HEK293 (cell line): ENCODE measurements around the gene ZEB2.

Source experiments
- CTCF ChIP-seq: fragments of 450-650 bp; formaldehyde crosslinking; IDR thresholded peaks from 2 replicates; pipeline ENCODE4 v1.5.1; 2016; ENCODE audit warnings: missing biosample characterization, missing genetic modification characterization
- HOXA7 ChIP-seq: sonication (generic); formaldehyde crosslinking; IDR thresholded peaks from 2 replicates; pipeline ENCODE4 v1.8.1; 2022; ENCODE audit warnings: missing genetic modification reagents, borderline replicate concordance
- PBX3 ChIP-seq: sonication (generic); formaldehyde crosslinking; IDR thresholded peaks from 2 replicates; pipeline ENCODE4 v1.8.1; 2022; ENCODE audit warnings: mild to moderate bottlenecking, moderate library complexity, missing genetic modification reagents
- SCRT1 ChIP-seq: fragments of 450-650 bp; formaldehyde crosslinking; IDR thresholded peaks from 2 replicates; pipeline ENCODE4 v1.5.1; 2016; ENCODE audit warnings: missing biosample characterization, missing genetic modification characterization, borderline replicate concordance
- ZBTB8A ChIP-seq: fragments of 450-650 bp; formaldehyde crosslinking; IDR thresholded peaks from 2 replicates; pipeline ENCODE4 v1.5.1; 2016; ENCODE audit warnings: missing biosample characterization, missing genetic modification characterization
- ZNF10 ChIP-seq: fragments of 450-650 bp; formaldehyde crosslinking; IDR thresholded peaks from 2 replicates; pipeline ENCODE4 v1.5.1; 2017; ENCODE audit warnings: missing biosample characterization, missing genetic modification characterization
- ZNF174 ChIP-seq: fragments of 450-650 bp; formaldehyde crosslinking; IDR thresholded peaks from 2 replicates; pipeline ENCODE4 v1.5.0; 2017; ENCODE audit warnings: missing biosample characterization, mild to moderate bottlenecking, missing genetic modification characterization
- ZNF510 ChIP-seq: fragments of 450-650 bp; formaldehyde crosslinking; IDR thresholded peaks from 2 replicates; pipeline ENCODE4 v1.5.1; 2018; ENCODE audit warnings: mild to moderate bottlenecking, missing genetic modification characterization, missing biosample characterization; ENCODE audit not compliant: insufficient replicate concordance
- ZNF664 ChIP-seq: fragments of 450-650 bp; formaldehyde crosslinking; IDR thresholded peaks from 2 replicates; pipeline ENCODE4 v1.5.1; 2016; ENCODE audit warnings: missing biosample characterization, missing genetic modification characterization

- TF ChIP-seq CTCF (tag by site-specific recombination), result no peak
- no peak for TF ChIP-seq ZNF510 (tag by site-specific recombination)
- TF ChIP-seq HOXA7 (CRISPR knock-in tag), result no peak
- no peak for TF ChIP-seq SCRT1 (tag by site-specific recombination)
- no peak for TF ChIP-seq ZBTB8A (tag by site-specific recombination)
- TF ChIP-seq ZNF664 (tag by site-specific recombination), result no peak
- TF ChIP-seq ZNF174, result no peak
- no peak for TF ChIP-seq ZNF10 (tag by site-specific recombination)
- no peak for TF ChIP-seq PBX3 (CRISPR knock-in tag)
Measured at GRCh38 chr2:144528108-144528507, 8.2 kb upstream of the ZEB2 start.
